ENCODE results near the gene SEMA6B. TPM values are rescaled to one million over a fixed set of nuclear protein-coding genes. Genes with fewer than 3 reads are reported as not detected.
A peak's percentile ranks its signal among the peaks of the same experiment; 100 is the strongest.

Gene SEMA6B
- total RNA-seq, 1 experiment from 2014 or later = 3.2 TPM

- no peak for DNase-seq (ENCODE audit: low read depth)
Observed at GRCh38 chr19:4589579-4590410, 30.3 kb upstream of the SEMA6B start.

- DNase-seq (ENCODE audit: low read depth) = no peak
Observed at GRCh38 chr19:4588291-4588761, 28.8 kb upstream of the SEMA6B start.

GRCh38 chr19:4587527-4587926 is 28.0 kb upstream of the SEMA6B start:
- DNase-seq (ENCODE audit: low read depth) = no peak

- DNase-seq (ENCODE audit: low read depth) = no peak
Observed at GRCh38 chr19:4586691-4587090, 27.2 kb upstream of the SEMA6B start.

- DNase-seq (ENCODE audit: low read depth) = no peak
Observed at GRCh38 chr19:4586245-4586644, 26.8 kb upstream of the SEMA6B start.

- DNase-seq (ENCODE audit: low read depth) = no peak
Observed at GRCh38 chr19:4585556-4585955, 26.1 kb upstream of the SEMA6B start.

GRCh38 chr19:4584670-4585460 is 25.4 kb upstream of the SEMA6B start:
- DNase-seq (ENCODE audit: low read depth) = no peak

GRCh38 chr19:4583961-4584669 is 24.6 kb upstream of the SEMA6B start:
- DNase-seq (ENCODE audit: low read depth) = peak; percentile 52

GRCh38 chr19:4582980-4583842 is 23.7 kb upstream of the SEMA6B start:
- DNase-seq (ENCODE audit: low read depth) = peak; percentile 73

GRCh38 chr19:4581666-4582553 is 22.4 kb upstream of the SEMA6B start:
- peak; percentile 60 for DNase-seq (ENCODE audit: low read depth)

GRCh38 chr19:4580961-4581665 is 21.6 kb upstream of the SEMA6B start:
- DNase-seq (ENCODE audit: low read depth) = no peak

GRCh38 chr19:4580021-4580901 is 20.8 kb upstream of the SEMA6B start:
- DNase-seq (ENCODE audit: low read depth) = no peak

GRCh38 chr19:4579389-4579788 is 19.9 kb upstream of the SEMA6B start:
- no peak for DNase-seq (ENCODE audit: low read depth)

GRCh38 chr19:4578552-4579248 is 19.2 kb upstream of the SEMA6B start:
- DNase-seq (ENCODE audit: low read depth) = no peak

GRCh38 chr19:4577020-4577782 is 17.7 kb upstream of the SEMA6B start:
- peak; percentile 53 for DNase-seq (ENCODE audit: low read depth)

- DNase-seq (ENCODE audit: low read depth) = peak; percentile 82
Observed at GRCh38 chr19:4576016-4576933, 16.8 kb upstream of the SEMA6B start.
